Effector memory CD4-positive, alpha-beta T cell (primary cell): ENCODE data around the gene MIA2.
A peak's percentile ranks its signal among the peaks of the same experiment; 100 is the strongest.
"Not testable (repeated sequence)": the region's sequence is repeated elsewhere in the genome, so short reads cannot be mapped to it uniquely, and the experiment has no call there.

ENCODE experiments used
- DNase-seq, 3 donors: peaks; one replicate each; pipeline ENCODE4 v3.0.0-alpha.2; 2020
- H3K27ac ChIP-seq: 2 replicates; pipeline ENCODE4 v1.7.0; 2013; ENCODE audit warnings: mild to moderate bottlenecking, low read length, moderate library complexity; ENCODE audit not compliant: insufficient read depth, poor library complexity, severe bottlenecking
- H3K27me3 ChIP-seq: replicated peaks from 2 replicates; pipeline ENCODE4 v1.7.0; 2013; ENCODE audit warnings: mild to moderate bottlenecking, low read length; ENCODE audit not compliant: insufficient read depth, control insufficient read depth, poor library complexity, severe bottlenecking
- H3K36me3 ChIP-seq: 2 replicates; pipeline ENCODE4 v1.7.0; 2013; ENCODE audit warnings: mild to moderate bottlenecking, low read length, moderate library complexity; ENCODE audit not compliant: control insufficient read depth, insufficient read depth
- H3K4me1 ChIP-seq: 2 replicates; pipeline ENCODE4 v1.7.0; 2013; ENCODE audit warnings: low read length, mild to moderate bottlenecking; ENCODE audit not compliant: control insufficient read depth, insufficient read depth, poor library complexity, severe bottlenecking
- H3K4me3 ChIP-seq: 2 replicates; pipeline ENCODE4 v1.7.0; 2013; ENCODE audit warnings: low read length, low read depth, mild to moderate bottlenecking; ENCODE audit not compliant: insufficient read depth, poor library complexity, severe bottlenecking
- H3K9me3 ChIP-seq: 2 replicates; pipeline ENCODE4 v1.7.0; 2013; ENCODE audit warnings: mild to moderate bottlenecking, low read length, moderate library complexity; ENCODE audit not compliant: control insufficient read depth

Gene MIA2

GRCh38 chr14:39230416-39231035, 3.2 kb upstream of the MIA2 start:
- Histone ChIP-seq H3K27ac (no peak overlapping the region), H3K36me3 (no peaks in the 10 kb centered on the region), H3K9me3 (no peaks in the 10 kb centered on the region), H3K4me1 (peaks cover 6% of the 10 kb centered on the region), H3K4me3 (no peak overlapping the region), H3K27me3 (no peaks in the 10 kb centered on the region)
- no peak for DNase-seq

DNA sequence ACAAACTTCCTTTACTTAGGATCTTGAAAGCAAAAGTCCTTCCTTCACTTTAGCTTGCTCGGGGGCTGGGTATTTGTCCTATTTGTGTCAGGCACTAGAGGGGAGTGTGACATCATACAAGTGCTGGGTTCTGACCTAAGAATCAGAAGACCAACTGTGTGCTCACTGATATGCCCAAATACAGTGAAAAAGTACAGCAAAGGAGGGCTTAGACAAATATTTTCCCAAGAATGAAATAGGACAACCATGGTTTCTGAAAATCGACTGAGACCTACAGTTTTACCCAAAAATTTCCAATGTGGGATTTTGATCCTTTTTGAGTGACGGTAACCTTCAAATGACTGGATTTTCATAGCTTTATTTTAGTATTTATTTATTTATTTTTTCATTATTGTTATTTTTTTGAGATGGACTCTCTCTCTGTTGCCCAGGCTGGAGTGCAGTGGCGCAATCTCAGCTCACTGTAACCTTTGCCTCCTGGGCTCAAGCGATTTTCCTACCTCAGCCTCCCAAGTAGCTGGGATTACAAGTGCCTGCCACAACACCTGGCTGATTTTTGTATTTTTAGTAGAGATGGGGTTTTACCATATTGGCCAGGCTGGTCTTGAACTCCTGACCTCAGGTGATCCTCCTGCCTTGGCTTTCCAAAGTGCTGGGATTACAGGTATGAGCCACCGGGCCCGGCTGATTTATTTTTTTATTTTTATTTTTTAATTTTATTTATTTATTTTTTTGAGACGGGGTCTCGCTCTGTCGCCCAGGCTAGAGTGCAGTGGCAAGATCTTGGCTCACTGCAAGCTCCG, 1.8 kb upstream of the MIA2 start:
- not testable (repeated sequence) for H3K9me3 ChIP-seq, H3K27me3 ChIP-seq, H3K27ac ChIP-seq, H3K36me3 ChIP-seq, H3K4me3 ChIP-seq, H3K4me1 ChIP-seq
- DNase-seq, result peak in 1 of 3 donors; percentile 2

GRCh38 chr14:39232554-39233415, 930 bp upstream of the MIA2 start:
- H3K27ac ChIP-seq, result no peak overlapping the region
- H3K4me3 ChIP-seq, result no peak overlapping the region
- no peaks in the 10 kb centered on the region for H3K27me3 ChIP-seq
- peaks cover 6% of the 10 kb centered on the region for H3K4me1 ChIP-seq
- DNase-seq, result no peak
- H3K36me3 ChIP-seq, result no peaks in the 10 kb centered on the region
- no peaks in the 10 kb centered on the region for H3K9me3 ChIP-seq

GRCh38 chr14:39234986-39235385, 1.3 kb downstream of the MIA2 start:
- not testable (repeated sequence) for DNase-seq, H3K27ac ChIP-seq, H3K27me3 ChIP-seq, H3K4me3 ChIP-seq, H3K4me1 ChIP-seq, H3K36me3 ChIP-seq, H3K9me3 ChIP-seq

DNA sequence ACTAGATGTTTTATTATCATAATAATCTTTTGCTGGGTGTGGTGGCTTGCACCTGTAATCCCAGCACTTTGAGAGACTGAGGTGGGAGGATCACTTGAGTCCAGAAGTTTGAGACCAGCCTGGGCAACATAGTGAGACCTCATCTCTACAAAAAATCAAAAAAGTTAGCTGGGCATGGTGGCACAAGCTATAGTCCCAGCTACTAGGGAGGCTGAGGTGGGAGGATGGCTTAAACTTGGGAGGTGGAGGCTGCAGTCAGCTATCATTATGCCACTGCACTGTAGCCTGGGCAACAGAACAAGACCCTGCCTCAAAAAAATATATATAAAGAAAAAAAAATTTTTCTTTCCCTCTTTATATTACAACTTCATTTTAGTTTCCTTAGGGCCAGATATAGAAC, 1.8 kb downstream of the MIA2 start:
- not testable (repeated sequence) for H3K4me1 ChIP-seq, H3K27ac ChIP-seq, H3K27me3 ChIP-seq, H3K36me3 ChIP-seq, H3K4me3 ChIP-seq, H3K9me3 ChIP-seq, DNase-seq

GRCh38 chr14:39240769-39241168, 7.1 kb downstream of the MIA2 start:
- no peak for DNase-seq
- H3K9me3 ChIP-seq, result no peaks in the 10 kb centered on the region
- no peak overlapping the region for H3K4me3 ChIP-seq
- H3K4me1 ChIP-seq, result no peaks in the 10 kb centered on the region
- H3K27ac ChIP-seq, result no peak overlapping the region
- no peaks in the 10 kb centered on the region for H3K27me3 ChIP-seq
- no peaks in the 10 kb centered on the region for H3K36me3 ChIP-seq

- Histone ChIP-seq H3K4me1 (no peaks in the 10 kb centered on the region), H3K36me3 (no peaks in the 10 kb centered on the region), H3K9me3 (no peaks in the 10 kb centered on the region), H3K27me3 (no peaks in the 10 kb centered on the region), H3K4me3 (no peak overlapping the region), H3K27ac (no peak overlapping the region)
- no peak for DNase-seq
Observed at GRCh38 chr14:39241637-39242036, 7.9 kb downstream of the MIA2 start.

- Histone ChIP-seq H3K9me3 (no peaks in the 10 kb centered on the region), H3K4me3 (no peak overlapping the region), H3K27me3 (no peaks in the 10 kb centered on the region), H3K4me1 (no peaks in the 10 kb centered on the region), H3K27ac (no peak overlapping the region), H3K36me3 (no peaks in the 10 kb centered on the region)
- no peak for DNase-seq
Observed at GRCh38 chr14:39243831-39244230, 10.1 kb downstream of the MIA2 start.

- Histone ChIP-seq H3K4me1 (no peaks in the 10 kb centered on the region), H3K36me3 (no peaks in the 10 kb centered on the region), H3K9me3 (no peaks in the 10 kb centered on the region), H3K27ac (no peak overlapping the region), H3K4me3 (no peak overlapping the region), H3K27me3 (no peaks in the 10 kb centered on the region)
- DNase-seq, result no peak
Observed at GRCh38 chr14:39246618-39247017, 12.9 kb downstream of the MIA2 start.

GRCh38 chr14:39247256-39247655, 13.5 kb downstream of the MIA2 start:
- Histone ChIP-seq H3K4me3 (no peak overlapping the region), H3K9me3 (no peaks in the 10 kb centered on the region), H3K36me3 (no peaks in the 10 kb centered on the region), H3K4me1 (no peaks in the 10 kb centered on the region), H3K27ac (no peak overlapping the region), H3K27me3 (no peaks in the 10 kb centered on the region)
- DNase-seq, result no peak
